HUDEP-2 (cell line): Measurements from ENCODE around the gene MOB3A.

Experiments used
- DNase-seq, 76 experiments: peaks; one replicate each; lab custom pipeline; 2025; ENCODE audit not compliant: unreplicated experiment in 76 of 76; lab: John Stamatoyannopoulos, UW

Gene MOB3A

DNA sequence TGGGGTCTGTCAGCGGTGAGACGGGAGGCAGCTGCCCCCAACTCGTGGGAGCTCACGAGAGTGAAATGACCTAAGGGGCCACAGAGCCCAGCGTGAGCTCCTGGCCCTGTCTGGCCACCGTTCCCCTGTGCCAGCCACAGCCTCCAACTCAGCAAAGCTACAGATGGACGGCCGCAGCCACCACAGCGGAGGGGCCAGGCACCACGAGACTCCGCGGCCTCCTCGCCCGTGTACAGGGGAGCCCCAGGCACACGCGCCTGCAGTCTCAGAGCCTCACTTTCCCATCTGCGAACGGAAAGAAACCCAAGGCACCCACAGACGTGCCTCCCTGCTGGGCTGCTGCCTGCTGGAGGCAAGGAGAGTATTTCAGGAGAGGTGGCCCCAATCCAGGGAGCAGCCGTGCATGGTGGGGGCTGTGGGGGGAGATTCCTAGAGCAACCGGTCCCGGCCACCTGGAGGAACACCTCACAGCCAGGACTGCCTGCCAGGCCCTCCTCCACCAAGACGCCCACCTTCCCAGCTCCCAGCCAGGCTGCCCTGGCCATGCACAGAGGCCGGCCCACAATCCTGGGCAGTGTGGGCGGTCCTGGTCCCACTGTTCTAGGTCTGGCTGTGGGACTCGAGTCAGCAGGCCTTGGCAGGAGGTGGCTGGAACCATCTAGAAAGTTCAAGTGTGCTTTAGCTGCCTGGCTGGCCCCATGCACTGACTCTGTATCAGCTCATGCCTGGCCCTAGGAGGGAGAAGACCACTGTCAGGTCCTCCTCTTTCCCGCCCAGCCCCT, 47.0 kb downstream of the MOB3A start:
- DNase-seq: peak in 32 of 76 experiments; percentile 28 to 72 (median 50)

DNA sequence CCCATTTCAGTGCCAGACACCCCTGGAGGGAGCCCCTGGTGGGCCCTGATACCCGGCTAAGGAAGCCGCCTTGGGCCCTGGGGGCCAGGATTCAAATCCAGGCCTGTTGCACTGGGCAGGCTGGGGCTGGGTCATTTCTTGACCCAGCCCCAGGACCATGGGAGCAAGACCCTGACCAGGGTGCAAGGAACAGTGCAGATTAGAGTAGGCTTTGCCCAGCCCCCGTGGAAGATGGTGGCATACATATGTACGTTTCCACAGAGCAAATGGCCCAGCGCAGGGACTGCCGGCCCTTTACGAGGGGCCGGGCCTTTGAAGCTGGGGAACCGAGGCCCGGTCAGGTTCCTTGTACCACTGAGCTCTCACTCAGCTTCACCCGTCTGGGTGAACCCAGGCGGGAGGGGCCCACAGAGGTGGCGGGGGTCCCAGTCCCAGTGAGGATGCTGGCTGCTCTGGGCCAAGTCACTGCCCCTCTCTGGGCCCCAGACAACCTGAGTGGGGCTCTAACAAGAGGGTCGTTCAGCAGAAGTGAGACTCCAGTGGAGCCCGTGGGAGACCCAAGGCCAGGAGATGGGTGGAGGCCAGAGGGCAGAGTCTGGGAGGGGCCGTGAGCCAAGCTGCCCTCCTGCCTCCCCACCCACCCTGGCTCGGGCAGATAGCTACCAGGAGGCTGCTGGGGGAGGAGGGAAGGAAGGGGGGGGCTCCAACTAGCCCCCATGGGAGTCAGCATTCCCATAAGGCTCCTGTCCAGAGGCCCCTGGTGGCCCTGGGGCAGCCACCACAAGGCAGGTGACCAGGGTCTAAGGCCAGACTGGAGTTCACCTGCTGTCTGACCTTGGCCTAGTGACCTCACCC, 47.8 kb downstream of the MOB3A start:
- peak in 58 of 76 experiments; percentile 2 to 90 (median 60) for DNase-seq

GRCh38 chr19:2047449-2048103, 48.5 kb downstream of the MOB3A start:
- DNase-seq: peak in 58 of 76 experiments; percentile 20 to 76 (median 56)

DNA sequence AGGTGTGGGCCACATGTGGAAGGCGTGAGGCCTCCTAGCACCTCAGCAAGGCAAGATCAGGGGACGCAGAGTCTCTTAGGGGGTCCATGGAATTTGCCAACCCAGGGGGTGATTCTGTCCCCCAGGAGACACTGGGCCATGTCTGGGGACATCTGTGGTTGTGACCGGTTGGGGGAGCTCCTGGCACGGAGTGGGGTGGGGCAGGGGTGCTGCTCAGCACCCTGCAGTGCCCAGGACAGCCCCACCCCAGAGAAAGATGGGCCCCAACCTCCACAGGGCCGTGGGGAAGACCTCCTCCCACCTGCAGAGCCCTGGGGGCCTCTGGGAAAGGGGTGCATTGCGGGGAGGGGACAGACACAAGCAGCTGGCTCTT, 49.1 kb downstream of the MOB3A start:
- DNase-seq: peak in 2 of 76 experiments; percentile 52 to 57

GRCh38 chr19:2046046-2046907, 49.8 kb downstream of the MOB3A start:
- DNase-seq: no peak

GRCh38 chr19:2045501-2046045, 50.6 kb downstream of the MOB3A start:
- no peak for DNase-seq

- no peak for DNase-seq
Observed at GRCh38 chr19:2044709-2045500, 51.2 kb downstream of the MOB3A start.

DNA sequence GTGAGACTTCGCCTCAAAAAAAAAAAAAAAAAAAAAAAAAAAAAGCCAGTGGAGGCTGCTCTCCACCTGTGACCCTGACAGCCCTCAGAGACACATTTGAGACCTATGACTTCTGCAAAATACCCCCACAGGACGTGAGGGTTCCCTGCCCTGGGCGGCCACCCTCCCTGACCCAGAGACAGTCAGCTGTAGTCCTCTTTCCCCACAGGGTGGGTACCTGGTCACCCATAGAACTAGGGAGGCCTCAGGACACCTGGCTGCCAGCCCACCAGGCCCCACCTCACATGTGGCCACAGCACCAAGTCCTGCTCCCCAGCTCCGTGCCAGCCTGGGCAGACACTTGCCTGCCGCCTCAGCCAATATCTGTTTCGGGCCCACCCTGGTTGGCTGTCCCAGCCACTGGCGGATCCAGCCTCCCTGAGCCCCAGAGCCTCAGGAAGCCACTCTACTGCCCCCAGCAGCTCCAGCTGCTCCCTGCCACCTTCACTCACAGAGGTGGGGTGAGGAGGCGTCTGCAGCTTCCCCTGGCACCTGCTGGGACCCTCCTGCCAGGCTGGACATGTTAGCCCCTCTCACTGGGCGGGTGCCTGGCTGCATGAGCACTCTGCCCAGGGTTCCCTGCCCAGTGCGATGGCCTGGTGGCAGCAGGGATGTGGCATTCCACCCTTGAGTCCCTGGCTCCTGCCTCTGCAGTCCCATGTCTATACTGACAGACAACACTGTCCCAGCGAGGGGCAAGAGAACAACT, 52.0 kb downstream of the MOB3A start:
- DNase-seq: peak in 2 of 76 experiments; percentile 28 to 30

GRCh38 chr19:2043251-2043641, 52.9 kb downstream of the MOB3A start:
- DNase-seq: peak in 1 of 76 experiments; percentile 8

GRCh38 chr19:2042485-2043250, 53.5 kb downstream of the MOB3A start:
- DNase-seq: peak in 5 of 76 experiments; percentile 31 to 68 (median 54)

DNA sequence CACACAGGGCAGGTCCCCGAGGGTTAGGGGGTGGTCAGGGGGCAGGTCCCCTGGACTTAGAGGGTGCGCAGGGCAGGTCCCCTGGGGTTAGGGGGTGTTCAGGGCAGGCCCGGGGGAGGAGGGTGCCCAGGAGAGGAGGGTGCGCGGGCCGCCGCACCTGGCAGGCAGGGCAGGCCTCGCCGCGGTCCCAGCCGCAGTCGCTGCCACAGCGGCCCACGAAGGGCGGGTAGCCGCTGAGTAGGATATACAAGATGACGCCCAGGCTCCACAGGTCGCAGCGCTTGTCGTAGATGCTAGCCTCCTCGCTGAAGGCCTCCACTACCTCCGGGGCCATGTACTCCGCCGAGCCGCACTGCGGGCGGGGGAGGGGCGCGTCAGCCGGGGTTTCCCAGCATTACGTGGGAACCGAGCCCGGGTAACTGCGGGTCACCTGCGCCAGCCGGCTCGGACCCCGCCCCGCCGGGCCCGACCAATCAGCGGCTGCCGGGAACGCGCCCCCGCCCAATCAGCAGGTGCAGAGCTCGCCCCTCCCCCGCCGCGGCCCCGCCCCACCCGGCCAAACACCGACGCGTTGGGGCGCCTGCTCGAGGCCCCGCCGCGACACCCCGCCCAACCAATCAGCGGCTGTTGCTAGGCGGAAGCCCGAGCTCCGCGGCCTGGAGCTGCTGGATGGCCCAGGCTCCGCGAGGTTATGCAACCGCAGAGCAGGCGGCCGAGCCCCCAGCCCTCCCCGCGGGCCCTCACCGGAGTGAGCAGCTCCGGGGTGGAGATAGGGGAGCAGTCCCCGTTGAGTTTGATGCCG, 54.2 kb downstream of the MOB3A start:
- DNase-seq: peak in 75 of 76 experiments; percentile 70 to 100 (median 99)

DNA sequence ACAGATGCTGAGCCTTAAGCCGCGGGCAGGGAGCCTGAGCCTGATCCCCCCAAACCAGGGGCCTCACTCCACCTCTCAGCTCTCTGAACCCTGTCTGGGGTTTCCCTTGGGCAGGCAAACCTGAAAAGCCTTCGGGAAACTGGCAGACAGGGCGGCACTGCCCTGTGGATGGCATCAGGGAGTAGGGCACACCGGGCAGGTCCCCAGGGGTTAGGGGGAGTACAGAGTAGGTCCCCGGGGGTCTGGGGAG, 54.8 kb downstream of the MOB3A start:
- no peak for DNase-seq

GRCh38 chr19:2040647-2041432, 55.3 kb downstream of the MOB3A start:
- DNase-seq: no peak

DNA sequence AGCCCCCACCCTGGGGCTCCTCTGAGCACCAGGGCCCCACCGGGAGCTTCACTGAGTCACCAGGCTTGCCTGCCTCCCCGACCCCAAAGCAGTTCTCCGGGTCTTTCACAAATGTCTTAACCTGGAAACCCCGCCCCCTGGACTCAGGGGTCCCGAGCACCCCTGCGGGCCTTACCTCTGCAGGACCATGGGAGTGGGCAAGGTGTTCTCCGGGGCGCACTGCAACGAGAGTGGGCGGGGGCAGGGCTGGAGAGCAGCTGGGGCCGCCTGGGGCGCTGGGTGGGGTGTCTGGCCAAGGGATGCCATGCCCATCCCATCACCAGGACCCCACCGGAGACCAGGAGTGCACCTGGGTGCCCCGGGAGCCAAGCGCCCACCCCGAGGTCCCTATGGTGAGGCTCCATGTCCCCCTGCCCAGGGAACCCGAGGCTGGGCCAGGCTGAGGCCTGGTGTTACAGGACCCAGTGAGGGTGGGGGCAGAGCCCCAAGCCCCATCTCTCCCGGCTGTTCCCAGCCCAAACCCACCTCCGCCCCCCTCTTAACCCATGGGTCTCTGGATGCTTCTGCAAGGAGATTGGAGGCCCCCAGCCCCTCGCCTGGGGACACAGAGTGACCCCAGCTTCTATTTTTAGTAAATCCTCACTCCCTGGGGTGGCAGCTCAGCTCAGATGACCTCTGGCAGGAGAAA, 56.0 kb downstream of the MOB3A start:
- no peak for DNase-seq

DNA sequence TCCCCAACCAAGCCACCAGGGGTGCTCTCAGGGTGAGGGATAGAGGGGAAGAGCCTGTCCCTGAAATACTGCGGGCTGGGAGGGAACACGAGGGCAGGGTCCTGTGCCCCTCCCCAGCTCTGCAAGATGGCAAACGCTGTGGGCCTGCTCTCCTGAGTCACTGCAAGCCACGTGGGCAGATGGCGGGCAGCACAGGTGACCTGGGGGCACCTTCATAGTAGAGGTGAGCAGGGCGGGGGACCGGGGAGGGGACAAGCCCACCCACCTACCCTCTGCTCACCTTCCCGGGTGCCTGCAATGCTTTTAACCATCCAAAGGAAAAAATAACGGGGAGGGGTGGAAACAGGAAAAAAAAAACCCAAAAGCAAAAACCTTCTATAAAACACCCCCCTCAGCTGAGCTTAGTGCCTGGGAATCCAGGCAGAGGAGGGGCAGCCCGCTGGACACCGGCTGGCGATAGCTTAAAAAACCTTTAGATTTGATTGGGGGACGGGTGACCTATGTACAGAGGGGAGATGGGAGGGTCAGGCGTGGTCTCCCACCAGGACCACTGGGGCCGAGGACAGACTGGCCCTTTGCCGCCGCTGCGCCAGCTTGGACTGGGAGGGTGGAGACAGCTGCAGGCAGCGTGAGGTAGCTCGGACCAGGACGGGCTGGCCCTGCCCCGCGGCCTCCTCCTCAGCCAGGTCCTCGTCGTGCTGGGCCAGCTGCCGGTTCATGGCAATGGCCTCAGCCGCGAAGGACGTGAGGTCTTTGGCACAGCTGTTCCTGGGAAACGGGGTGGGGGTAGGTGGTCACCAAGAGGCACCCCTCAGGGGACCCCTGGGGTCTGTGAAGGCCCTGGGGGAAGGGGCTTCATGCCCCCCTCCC, 56.8 kb downstream of the MOB3A start:
- DNase-seq: no peak
